WERI-Rb-1 (cell line): ENCODE measurements around the gene MINPP1.

Experiments
- DNase-seq: peaks from one replicate; pipeline ENCODE4 v3.0.0-alpha.2; 2020
- H3K27ac ChIP-seq: fragments of 250-450 bp; sonication (Bioruptor Pico); 2 replicates; pipeline ENCODE4 v1.5.1; 2020; ENCODE audit warnings: mild to moderate bottlenecking, moderate library complexity
- H3K27me3 ChIP-seq: fragments of 250-450 bp; sonication (Bioruptor Pico); 2 replicates; pipeline ENCODE4 v1.5.1; 2021; ENCODE audit warnings: mild to moderate bottlenecking, low read depth, moderate library complexity; ENCODE audit not compliant: insufficient read depth, severe bottlenecking
- H3K36me3 ChIP-seq: fragments of 250-450 bp; sonication (Bioruptor Pico); 2 replicates; pipeline ENCODE4 v1.5.1; 2020; ENCODE audit warnings: mild to moderate bottlenecking, moderate library complexity
- H3K4me3 ChIP-seq: 2 replicates; pipeline ENCODE4 v1.5.1; 2011; ENCODE audit warnings: low read depth, mild to moderate bottlenecking, control low read depth, low read length
- H3K9me3 ChIP-seq: fragments of 250-450 bp; sonication (Bioruptor Pico); 2 replicates; pipeline ENCODE4 v1.5.1; 2021; ENCODE audit warnings: mild to moderate bottlenecking, moderate library complexity; ENCODE audit not compliant: severe bottlenecking
- TF ChIP-seq, protein P1 (sequence below): IDR thresholded peaks from 2 replicates; pipeline ENCODE4 v1.5.1; 2011; ENCODE audit warnings: low read depth, mild to moderate bottlenecking, control low read depth, inconsistent platforms, low read length

The MINPP1 gene

DNA sequence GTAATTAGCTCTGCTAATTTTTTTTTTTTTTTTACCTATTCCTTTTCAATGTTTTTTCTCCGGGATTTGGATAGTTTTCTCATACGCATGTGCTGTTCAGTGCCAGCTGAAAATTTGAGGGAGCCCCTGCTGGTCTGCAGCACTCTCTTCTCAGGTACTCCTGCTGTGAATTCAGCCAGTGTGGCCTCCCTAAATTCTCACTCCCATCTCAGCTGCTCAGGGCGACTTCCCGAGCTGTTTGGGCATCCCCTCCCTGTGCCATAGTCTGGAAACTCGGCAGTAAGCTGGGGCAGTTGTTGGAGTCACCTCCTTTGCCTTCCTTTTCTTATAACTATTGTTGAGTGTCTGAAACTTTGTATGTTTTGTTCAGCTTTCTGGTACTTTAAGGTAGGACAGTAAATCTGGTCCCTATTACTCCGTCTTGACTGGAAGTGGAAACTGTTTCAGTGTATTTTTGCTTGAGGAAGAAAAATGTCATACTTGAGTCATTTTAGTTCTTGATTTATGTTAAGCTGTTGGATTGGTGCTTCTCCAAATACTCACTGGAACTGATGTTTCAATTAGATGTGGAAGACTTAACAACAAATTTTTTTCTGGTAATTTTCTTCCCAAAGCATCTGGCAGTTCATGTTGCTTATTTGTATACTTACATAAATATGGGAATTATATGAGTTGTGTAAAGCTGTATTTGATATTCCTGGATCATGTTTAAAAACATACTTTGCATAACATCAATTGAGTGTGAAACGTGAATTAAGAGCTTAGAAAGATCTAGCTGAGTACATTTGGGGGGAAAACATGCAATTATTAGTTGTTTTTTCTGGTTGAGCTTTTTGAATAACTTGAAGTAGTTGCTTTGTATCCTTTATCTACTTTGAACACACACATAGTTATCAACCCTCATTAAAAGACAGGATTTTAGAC, 33.7 kb downstream of the MINPP1 start:
- no peak for DNase-seq
- peaks cover 8% of the 10 kb centered on the region for H3K36me3 ChIP-seq
- H3K9me3 ChIP-seq: no peaks in the 10 kb centered on the region
- TF ChIP-seq, protein P1, sequence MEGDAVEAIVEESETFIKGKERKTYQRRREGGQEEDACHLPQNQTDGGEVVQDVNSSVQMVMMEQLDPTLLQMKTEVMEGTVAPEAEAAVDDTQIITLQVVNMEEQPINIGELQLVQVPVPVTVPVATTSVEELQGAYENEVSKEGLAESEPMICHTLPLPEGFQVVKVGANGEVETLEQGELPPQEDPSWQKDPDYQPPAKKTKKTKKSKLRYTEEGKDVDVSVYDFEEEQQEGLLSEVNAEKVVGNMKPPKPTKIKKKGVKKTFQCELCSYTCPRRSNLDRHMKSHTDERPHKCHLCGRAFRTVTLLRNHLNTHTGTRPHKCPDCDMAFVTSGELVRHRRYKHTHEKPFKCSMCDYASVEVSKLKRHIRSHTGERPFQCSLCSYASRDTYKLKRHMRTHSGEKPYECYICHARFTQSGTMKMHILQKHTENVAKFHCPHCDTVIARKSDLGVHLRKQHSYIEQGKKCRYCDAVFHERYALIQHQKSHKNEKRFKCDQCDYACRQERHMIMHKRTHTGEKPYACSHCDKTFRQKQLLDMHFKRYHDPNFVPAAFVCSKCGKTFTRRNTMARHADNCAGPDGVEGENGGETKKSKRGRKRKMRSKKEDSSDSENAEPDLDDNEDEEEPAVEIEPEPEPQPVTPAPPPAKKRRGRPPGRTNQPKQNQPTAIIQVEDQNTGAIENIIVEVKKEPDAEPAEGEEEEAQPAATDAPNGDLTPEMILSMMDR: no peak
- no peak overlapping the region for H3K4me3 ChIP-seq
- H3K27me3 ChIP-seq: no peaks in the 10 kb centered on the region
- no peak overlapping the region for H3K27ac ChIP-seq

DNA sequence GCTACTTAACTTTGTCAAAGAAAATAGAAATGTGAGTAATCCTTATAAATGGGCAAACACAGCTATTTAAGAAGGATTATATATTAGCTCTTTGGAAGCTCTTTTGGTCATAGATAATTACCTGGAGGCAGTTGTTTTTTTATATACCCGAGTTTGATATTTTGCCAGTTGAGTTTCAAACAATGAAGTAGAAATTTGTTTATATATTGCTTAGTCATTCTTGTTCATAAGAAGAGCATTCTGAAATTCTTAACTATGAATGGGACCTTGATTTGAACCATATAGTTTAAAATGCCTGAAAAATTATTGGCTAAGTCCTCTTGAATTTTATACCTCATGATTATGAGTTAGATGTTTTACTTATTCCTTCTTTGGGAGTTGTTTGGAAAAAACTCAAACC, 36.4 kb downstream of the MINPP1 start:
- Histone ChIP-seq H3K36me3 (peaks cover 8% of the 10 kb centered on the region; the same call in 1 of the 2 replicates), H3K27ac (no peak overlapping the region), H3K4me3 (no peak overlapping the region), H3K9me3 (no peaks in the 10 kb centered on the region), H3K27me3 (no peaks in the 10 kb centered on the region)
- no peak for DNase-seq
- TF ChIP-seq, protein P1: no peak

GRCh38 chr10:87544721-87545120, 40.0 kb downstream of the MINPP1 start:
- H3K27ac ChIP-seq: no peak overlapping the region
- H3K27me3 ChIP-seq: no peaks in the 10 kb centered on the region
- H3K9me3 ChIP-seq: no peaks in the 10 kb centered on the region
- no peak overlapping the region for H3K4me3 ChIP-seq
- DNase-seq: no peak
- peaks cover 17% of the 10 kb centered on the region for H3K36me3 ChIP-seq
- TF ChIP-seq, protein P1: no peak

DNA sequence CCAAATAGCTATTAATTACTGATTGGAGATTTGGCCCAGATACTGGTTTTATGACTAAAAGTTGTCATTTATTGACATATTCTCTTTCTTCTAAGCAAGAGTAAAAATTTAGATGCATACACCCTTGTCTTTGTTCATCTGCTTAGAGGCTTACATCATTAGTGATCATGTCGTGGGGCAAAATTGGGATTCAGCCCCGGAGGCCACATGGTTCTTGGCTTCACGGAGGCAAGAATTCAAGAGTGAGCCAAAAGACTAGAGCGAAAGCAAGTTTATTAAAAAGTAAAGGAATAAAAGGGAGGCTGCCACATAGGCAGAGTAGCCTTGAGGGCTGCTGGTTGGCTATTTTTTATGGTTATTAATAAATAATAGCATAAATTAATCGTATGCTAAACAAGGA, 41.1 kb downstream of the MINPP1 start:
- DNase-seq: no peak
- no peaks in the 10 kb centered on the region for H3K9me3 ChIP-seq
- TF ChIP-seq, protein P1: no peak
- H3K27me3 ChIP-seq: no peaks in the 10 kb centered on the region
- no peak overlapping the region for H3K27ac ChIP-seq
- peaks cover 17% of the 10 kb centered on the region for H3K36me3 ChIP-seq
- H3K4me3 ChIP-seq: no peak overlapping the region

GRCh38 chr10:87546210-87546609, 41.5 kb downstream of the MINPP1 start:
- TF ChIP-seq, protein P1: no peak
- H3K27me3 ChIP-seq: no peaks in the 10 kb centered on the region
- H3K27ac ChIP-seq: no peak overlapping the region
- DNase-seq: no peak
- H3K9me3 ChIP-seq: no peaks in the 10 kb centered on the region
- H3K36me3 ChIP-seq: peaks cover 17% of the 10 kb centered on the region
- H3K4me3 ChIP-seq: no peak overlapping the region

GRCh38 chr10:87546971-87547413, 42.3 kb downstream of the MINPP1 start:
- Histone ChIP-seq H3K4me3 (no peak overlapping the region), H3K36me3 (peaks cover 18% of the 10 kb centered on the region), H3K9me3 (no peaks in the 10 kb centered on the region), H3K27me3 (no peaks in the 10 kb centered on the region), H3K27ac (no peak overlapping the region)
- DNase-seq: no peak
- TF ChIP-seq, protein P1: no peak
